Mesothelial cell of epicardium (in vitro differentiated cells): ENCODE results near the gene NUP210. TPM values are rescaled to one million over a fixed set of nuclear protein-coding genes. Genes with fewer than 3 reads are reported as not detected.

Source experiments
- DNase-seq, 2 experiments: peaks; one replicate each; pipeline ENCODE4 v3.0.0; 2021; ENCODE audit warnings: low spot score in 2 of 2; ENCODE audit not compliant: unreplicated experiment in 2 of 2
- H3K27ac Mint-ChIP-seq: 2 replicates; pipeline ENCODE4 v1.8.0; 2021; ENCODE audit warnings: mixed read lengths
- H3K27me3 Mint-ChIP-seq: 2 replicates; pipeline ENCODE4 v1.8.0; 2021; ENCODE audit warnings: low read depth, mixed read lengths
- H3K36me3 Mint-ChIP-seq: 2 replicates; pipeline ENCODE4 v1.8.0; 2021; ENCODE audit warnings: mixed read lengths
- H3K4me1 Mint-ChIP-seq: 2 replicates; pipeline ENCODE4 v1.8.0; 2021; ENCODE audit warnings: mixed read lengths
- H3K4me3 Mint-ChIP-seq: 2 replicates; pipeline ENCODE4 v1.8.0; 2021; ENCODE audit warnings: mild to moderate bottlenecking, moderate library complexity, mixed read lengths
- H3K9me3 Mint-ChIP-seq: 2 replicates; pipeline ENCODE4 v1.8.0; 2021; ENCODE audit warnings: mixed read lengths
- total RNA-seq: library from RNA; stranded (reverse); gene quantifications from 3 replicates; pipeline ENCODE4 v1.2.1, GENCODE V29; 2021
- TF ChIP-seq, protein P1 (sequence below): fragments of 200-600 bp; sonication (generic); IDR thresholded peaks from one replicate; pipeline ENCODE4 v1.5.0; 2021; ENCODE audit warnings: antibody characterized with exemption; ENCODE audit not compliant: unreplicated experiment

The NUP210 gene
- total RNA-seq, 1 donor from 2014 or later, result 27.9 TPM

DNA sequence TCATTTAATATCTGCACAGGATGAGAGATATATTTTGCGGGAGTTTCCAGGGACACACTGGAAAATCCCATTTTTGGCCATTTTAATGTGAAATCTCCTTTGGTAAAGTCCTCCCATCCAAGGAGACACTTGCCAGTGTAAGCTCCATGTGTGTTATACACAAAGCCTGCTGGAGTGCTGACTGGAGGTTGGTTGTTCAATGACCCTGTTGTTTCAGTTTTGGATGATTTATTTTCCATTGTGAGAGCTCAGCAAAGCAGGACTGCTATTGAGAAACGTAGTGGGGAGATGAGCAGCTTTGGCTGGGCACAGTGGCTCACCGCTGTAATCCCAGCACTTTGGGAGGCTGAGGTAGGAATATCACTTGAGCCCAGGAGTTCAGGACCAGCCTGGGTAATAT, 127.7 kb downstream of the NUP210 start:
- no peak for DNase-seq
- Mint-ChIP-seq H3K36me3 (no peaks in the 10 kb centered on the region), H3K4me1 (no peaks in the 10 kb centered on the region), H3K27me3 (peaks cover 27% of the 10 kb centered on the region), H3K27ac (no peak overlapping the region), H3K9me3 (peaks cover 2% of the 10 kb centered on the region), H3K4me3 (no peak overlapping the region)
- TF ChIP-seq, protein P1, sequence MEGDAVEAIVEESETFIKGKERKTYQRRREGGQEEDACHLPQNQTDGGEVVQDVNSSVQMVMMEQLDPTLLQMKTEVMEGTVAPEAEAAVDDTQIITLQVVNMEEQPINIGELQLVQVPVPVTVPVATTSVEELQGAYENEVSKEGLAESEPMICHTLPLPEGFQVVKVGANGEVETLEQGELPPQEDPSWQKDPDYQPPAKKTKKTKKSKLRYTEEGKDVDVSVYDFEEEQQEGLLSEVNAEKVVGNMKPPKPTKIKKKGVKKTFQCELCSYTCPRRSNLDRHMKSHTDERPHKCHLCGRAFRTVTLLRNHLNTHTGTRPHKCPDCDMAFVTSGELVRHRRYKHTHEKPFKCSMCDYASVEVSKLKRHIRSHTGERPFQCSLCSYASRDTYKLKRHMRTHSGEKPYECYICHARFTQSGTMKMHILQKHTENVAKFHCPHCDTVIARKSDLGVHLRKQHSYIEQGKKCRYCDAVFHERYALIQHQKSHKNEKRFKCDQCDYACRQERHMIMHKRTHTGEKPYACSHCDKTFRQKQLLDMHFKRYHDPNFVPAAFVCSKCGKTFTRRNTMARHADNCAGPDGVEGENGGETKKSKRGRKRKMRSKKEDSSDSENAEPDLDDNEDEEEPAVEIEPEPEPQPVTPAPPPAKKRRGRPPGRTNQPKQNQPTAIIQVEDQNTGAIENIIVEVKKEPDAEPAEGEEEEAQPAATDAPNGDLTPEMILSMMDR, result no peak

DNA sequence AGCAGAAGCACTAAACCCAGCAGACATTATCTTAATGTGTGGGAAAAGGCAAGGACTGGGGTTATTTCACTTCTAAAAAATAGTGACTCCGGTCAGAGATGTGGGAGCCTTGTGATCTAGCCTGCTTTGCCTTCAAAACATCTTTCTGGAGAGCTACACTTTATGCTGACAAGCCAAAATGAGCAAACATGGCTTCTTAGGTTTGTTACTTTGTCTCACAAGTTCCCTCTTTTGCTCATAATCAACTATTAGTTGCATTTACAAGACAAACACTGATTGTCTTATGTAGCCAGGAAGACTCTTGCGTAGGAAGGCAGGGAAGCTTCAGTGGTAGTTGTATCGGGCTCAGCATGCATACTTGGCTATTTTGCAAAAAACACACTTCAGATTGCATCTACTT, 129.2 kb downstream of the NUP210 start:
- Mint-ChIP-seq H3K9me3 (peaks cover 15% of the 10 kb centered on the region), H3K4me3 (no peak overlapping the region), H3K27me3 (peaks cover 31% of the 10 kb centered on the region), H3K36me3 (no peaks in the 10 kb centered on the region), H3K4me1 (no peaks in the 10 kb centered on the region), H3K27ac (no peak overlapping the region)
- DNase-seq, result no peak
- TF ChIP-seq, protein P1, result no peak

DNA sequence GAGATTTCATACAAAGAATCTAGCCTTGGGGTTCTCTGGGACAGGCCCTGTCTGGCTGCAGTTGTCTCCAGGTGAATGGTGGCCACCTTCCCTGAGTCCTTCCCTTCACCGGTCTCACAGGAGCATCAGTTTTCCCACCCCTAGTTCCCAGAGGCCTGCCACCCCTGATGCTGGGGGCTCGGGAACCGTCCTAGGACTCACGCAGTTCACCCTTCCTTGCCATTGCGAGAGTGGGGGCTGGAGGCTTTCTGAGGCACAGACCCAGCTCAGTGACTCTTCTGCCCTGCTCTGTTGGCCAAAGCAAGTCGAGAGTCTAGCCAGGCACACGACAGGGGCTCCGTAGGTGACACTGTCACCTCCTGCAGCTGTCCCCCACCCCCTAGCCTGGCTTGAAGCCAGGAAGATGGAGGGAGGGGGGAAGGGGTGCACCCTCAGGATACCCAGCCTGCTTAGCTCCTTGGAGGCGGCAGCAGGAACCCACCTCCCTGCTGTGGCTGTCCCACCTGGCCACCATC, 130.3 kb downstream of the NUP210 start:
- H3K27ac Mint-ChIP-seq, result no peak overlapping the region
- peaks cover 15% of the 10 kb centered on the region for H3K9me3 Mint-ChIP-seq
- H3K4me3 Mint-ChIP-seq, result no peak overlapping the region
- no peaks in the 10 kb centered on the region for H3K36me3 Mint-ChIP-seq
- H3K27me3 Mint-ChIP-seq, result peaks cover 33% of the 10 kb centered on the region
- no peaks in the 10 kb centered on the region for H3K4me1 Mint-ChIP-seq
- DNase-seq, result no peak
- TF ChIP-seq, protein P1, result no peak

DNA sequence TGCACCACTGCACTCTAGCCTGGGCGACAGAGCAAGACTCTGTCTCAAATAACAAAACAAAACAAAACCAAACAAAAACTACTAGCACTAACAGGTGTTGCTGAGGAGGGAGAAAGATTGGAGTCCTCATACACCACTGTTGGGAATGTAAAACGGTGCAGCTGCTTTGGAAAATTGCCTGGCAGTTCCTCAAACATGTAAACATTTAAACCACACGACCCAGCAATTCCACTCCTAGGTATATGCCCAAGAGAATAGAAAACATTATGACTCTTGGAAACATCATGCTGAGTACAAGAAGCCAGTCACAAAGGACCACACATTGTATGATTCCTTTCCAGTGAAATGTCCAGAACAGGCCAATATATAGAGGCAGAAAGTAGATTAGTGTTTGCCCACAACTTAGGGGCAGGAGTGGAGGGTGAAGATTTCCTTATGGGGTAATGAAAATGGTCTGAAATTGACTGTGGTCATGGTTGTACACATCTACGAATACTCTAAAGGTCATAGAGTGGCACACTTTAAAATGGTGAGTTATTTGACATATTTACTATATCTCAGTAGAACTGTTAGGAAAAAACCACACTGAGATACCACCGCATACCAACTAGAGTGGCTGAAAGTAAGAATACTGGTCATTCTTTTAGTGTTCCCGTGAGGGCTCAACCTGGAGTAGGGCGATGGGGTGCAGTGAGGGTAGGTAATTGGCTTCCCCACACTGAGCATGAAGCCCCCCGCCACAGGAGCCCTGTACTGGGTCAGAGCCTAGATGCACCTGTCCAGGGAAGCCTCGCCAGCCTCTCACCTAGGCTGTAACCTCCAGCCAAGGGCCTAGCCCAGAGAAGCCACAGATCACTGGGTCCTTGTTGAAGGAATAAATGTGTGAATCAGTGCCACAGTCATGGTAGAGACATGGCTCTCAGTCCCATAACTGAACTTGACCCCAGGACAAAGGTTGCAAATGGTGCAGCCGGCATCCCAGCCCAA, 131.1 kb downstream of the NUP210 start:
- Mint-ChIP-seq H3K36me3 (peaks cover 5% of the 10 kb centered on the region), H3K27me3 (peaks cover 40% of the 10 kb centered on the region), H3K4me3 (no peak overlapping the region), H3K9me3 (peaks cover 23% of the 10 kb centered on the region), H3K27ac (no peak overlapping the region), H3K4me1 (no peaks in the 10 kb centered on the region)
- no peak for DNase-seq
- TF ChIP-seq, protein P1, result no peak

DNA sequence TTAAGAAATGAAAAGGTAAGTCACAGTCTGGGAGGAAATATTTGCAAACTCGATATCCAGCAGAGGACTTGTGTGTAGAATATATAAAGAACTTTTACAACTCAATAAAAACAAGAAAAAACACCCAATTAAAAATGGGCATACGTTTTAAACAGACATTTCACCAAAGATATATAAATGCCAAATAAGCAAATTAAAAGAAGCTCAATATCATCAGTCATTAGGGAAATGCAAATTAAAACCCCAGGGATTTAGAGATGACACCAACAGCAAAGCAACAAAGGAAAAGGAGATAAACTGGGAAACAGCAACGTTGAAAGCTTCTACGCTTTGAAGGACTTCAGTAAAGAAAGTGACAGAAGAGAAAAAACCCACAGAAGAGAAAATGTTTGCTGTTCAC, 132.3 kb downstream of the NUP210 start:
- peaks cover 2% of the 10 kb centered on the region for H3K4me1 Mint-ChIP-seq
- H3K27me3 Mint-ChIP-seq, result peaks cover 49% of the 10 kb centered on the region
- H3K9me3 Mint-ChIP-seq, result peaks cover 26% of the 10 kb centered on the region
- TF ChIP-seq, protein P1, result no peak
- H3K4me3 Mint-ChIP-seq, result no peak overlapping the region
- DNase-seq, result no peak
- H3K27ac Mint-ChIP-seq, result no peak overlapping the region
- peaks cover 9% of the 10 kb centered on the region for H3K36me3 Mint-ChIP-seq
